CD4-positive, CD25-positive, alpha-beta regulatory T cell (primary cell): ENCODE measurements around the gene ACADVL. TPM values are rescaled to one million over a fixed set of nuclear protein-coding genes. Genes with fewer than 3 reads are reported as not detected.
"Not testable (repeated sequence)": the region's sequence is repeated elsewhere in the genome, so short reads cannot be mapped to it uniquely, and the experiment has no call there.

Experiments
- ATAC-seq, 2 donors: fragments of 150-1000 bp; cut with Tn5 transposase; one replicate each; pipeline ENCODE4 v1.10.0; 2021; ENCODE audit warnings: low read depth in 2 of 2, moderate number of reproducible peaks in 2 of 2, moderate library complexity in 1 of 2
- DNase-seq, 3 donors: peaks; one replicate each; pipeline versions ENCODE4 v3.0.0 to v3.0.0-alpha.2; 2012 to 2022; ENCODE audit warnings: mixed read lengths in 1 of 3
- H3K27ac ChIP-seq: one replicate; pipeline ENCODE4 v1.7.0; 2013; ENCODE audit warnings: mild to moderate bottlenecking, low read length; ENCODE audit not compliant: insufficient read depth, poor library complexity, severe bottlenecking
- H3K27me3 ChIP-seq: one replicate; pipeline ENCODE4 v1.7.0; 2013; ENCODE audit warnings: low read length; ENCODE audit not compliant: control insufficient read depth, insufficient read depth
- H3K36me3 ChIP-seq: one replicate; pipeline ENCODE4 v1.7.0; 2013; ENCODE audit warnings: mild to moderate bottlenecking, low read length, moderate library complexity; ENCODE audit not compliant: control insufficient read depth, insufficient read depth
- H3K4me1 ChIP-seq: 2 replicates; pipeline ENCODE4 v1.7.0; 2013; ENCODE audit warnings: mild to moderate bottlenecking, low read length; ENCODE audit not compliant: insufficient read depth, control insufficient read depth, poor library complexity, severe bottlenecking
- H3K4me3 ChIP-seq: one replicate; pipeline ENCODE4 v1.7.0; 2013; ENCODE audit warnings: low read depth, mild to moderate bottlenecking, low read length, moderate library complexity
- H3K9me3 ChIP-seq, 2 experiments: 1 replicate in 1 of 2; 2 replicates in 1 of 2; pipeline ENCODE4 v1.7.0; 2013; ENCODE audit warnings: low read length in 2 of 2, mild to moderate bottlenecking in 1 of 2, moderate library complexity in 1 of 2; ENCODE audit not compliant: control insufficient read depth in 2 of 2
- H3K27ac Mint-ChIP-seq, 3 donors: one replicate each; pipeline ENCODE4 v1.8.0; 2020 to 2022; ENCODE audit warnings: mild to moderate bottlenecking in 3 of 3, mixed read lengths in 3 of 3, moderate library complexity in 2 of 3
- H3K27me3 Mint-ChIP-seq: one replicate; pipeline ENCODE4 v1.8.0; 2022; ENCODE audit warnings: mild to moderate bottlenecking, mixed read lengths
- H3K36me3 Mint-ChIP-seq: one replicate; pipeline ENCODE4 v1.8.0; 2020; ENCODE audit warnings: mixed read lengths
- H3K4me1 Mint-ChIP-seq, 4 donors: one replicate each; pipeline ENCODE4 v1.8.0; 2020 to 2022; ENCODE audit warnings: mixed read lengths in 4 of 4, mild to moderate bottlenecking in 1 of 4
- H3K4me3 Mint-ChIP-seq, 4 donors: one replicate each; pipeline ENCODE4 v1.8.0; 2020 to 2022; ENCODE audit warnings: mild to moderate bottlenecking in 4 of 4, mixed read lengths in 4 of 4, moderate library complexity in 3 of 4
- H3K9me3 Mint-ChIP-seq, 7 donors: one replicate each; pipeline ENCODE4 v1.8.0; 2020 to 2022; ENCODE audit warnings: mixed read lengths in 7 of 7, mild to moderate bottlenecking in 3 of 7, moderate library complexity in 2 of 7
- polyA plus RNA-seq, 4 donors: library from polyadenylated mRNA; unstranded; fragments of 300-500 nt; fragmentation: Illumina TruSeq; gene quantifications; one replicate each; pipeline ENCODE4 v1.2.3, GENCODE V29; 2021
- total RNA-seq: library from RNA; stranded (reverse); gene quantifications from one replicate; pipeline ENCODE4 v1.2.3, GENCODE V29; 2022

The ACADVL gene
- total and polyA plus RNA-seq, 5 donors from 2014 or later, result 73.6 to 277 (median 86.1) TPM

GRCh38 chr17:7176841-7177190 lies 42.9 kb upstream of the ACADVL start:
- no peak for ATAC-seq
- no peaks in the 10 kb centered on the region for H3K9me3 ChIP-seq
- H3K4me1 Mint-ChIP-seq, result peaks cover 0 to 12% (median 4%) of the 10 kb centered on the region in 4 donors
- peaks cover 20% of the 10 kb centered on the region for H3K4me1 ChIP-seq
- no peak for DNase-seq
- H3K4me3 ChIP-seq, result no peak overlapping the region
- no peak overlapping the region for H3K27ac ChIP-seq
- no peaks in the 10 kb centered on the region for H3K9me3 Mint-ChIP-seq
- H3K36me3 ChIP-seq, result no peaks in the 10 kb centered on the region
- H3K27me3 ChIP-seq, result peaks cover 18% of the 10 kb centered on the region
- H3K36me3 Mint-ChIP-seq, result no peaks in the 10 kb centered on the region
- H3K4me3 Mint-ChIP-seq, result no peak overlapping the region
- no peak overlapping the region for H3K27ac Mint-ChIP-seq
- peaks cover 17% of the 10 kb centered on the region for H3K27me3 Mint-ChIP-seq

GRCh38 chr17:7177191-7177953 lies 42.4 kb upstream of the ACADVL start:
- Histone ChIP-seq H3K36me3 (no peaks in the 10 kb centered on the region), H3K9me3 (no peaks in the 10 kb centered on the region), H3K27me3 (peaks cover 18% of the 10 kb centered on the region), H3K4me1 (peaks cover 20% of the 10 kb centered on the region), H3K4me3 (peak overlapping the region; percentile 15), H3K27ac (no peak overlapping the region)
- H3K4me3 Mint-ChIP-seq, result peak overlapping the region in 3 of 4 donors; percentile 66 to 76 (median 74)
- ATAC-seq (peak; percentile 67 to 73), DNase-seq (peak; percentile 43 to 57 (median 53))
- H3K27me3 Mint-ChIP-seq, result peaks cover 16% of the 10 kb centered on the region
- H3K36me3 Mint-ChIP-seq, result no peaks in the 10 kb centered on the region
- H3K27ac Mint-ChIP-seq, result peak overlapping the region in 1 of 3 donors; percentile 17
- no peaks in the 10 kb centered on the region for H3K9me3 Mint-ChIP-seq
- H3K4me1 Mint-ChIP-seq, result peaks cover 0 to 12% (median 4%) of the 10 kb centered on the region in 4 donors

DNA sequence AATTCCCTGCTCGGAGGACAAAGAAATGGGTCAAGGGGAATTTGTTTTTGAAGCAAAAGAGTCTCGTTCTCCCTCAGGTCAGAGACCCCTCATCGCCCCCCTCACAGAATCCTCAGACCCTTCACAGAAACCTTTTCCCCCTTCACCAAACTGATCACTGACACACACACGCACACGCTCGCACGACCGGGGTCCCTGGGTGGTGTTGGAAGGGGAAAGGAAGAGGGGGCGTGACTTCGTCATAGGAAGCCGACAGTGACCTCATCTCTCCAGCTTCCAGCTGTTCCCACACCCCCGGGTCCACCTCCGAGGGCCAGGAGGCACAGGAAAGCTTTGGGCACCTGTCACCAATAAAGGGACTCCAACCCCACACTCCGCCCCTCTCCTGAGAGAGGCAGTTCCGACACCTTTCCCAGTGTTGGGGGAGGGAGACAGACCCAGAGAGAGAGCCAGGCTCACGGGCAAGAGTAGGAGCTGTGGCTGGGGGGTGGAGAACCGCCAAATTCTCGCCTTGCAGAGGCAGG lies 41.7 kb upstream of the ACADVL start:
- Mint-ChIP-seq H3K27me3 (peaks cover 10% of the 10 kb centered on the region), H3K4me3 (peak overlapping the region in 3 of 4 donors; percentile 66 to 76 (median 74)), H3K4me1 (peaks cover 0 to 12% (median 4%) of the 10 kb centered on the region in 4 donors), H3K27ac (peak overlapping the region in 1 of 3 donors; percentile 17), H3K9me3 (no peaks in the 10 kb centered on the region), H3K36me3 (no peaks in the 10 kb centered on the region)
- ATAC-seq, result no peak
- no peak for DNase-seq
- Histone ChIP-seq H3K27me3 (peaks cover 18% of the 10 kb centered on the region), H3K4me1 (peaks cover 20% of the 10 kb centered on the region), H3K36me3 (no peaks in the 10 kb centered on the region), H3K9me3 (no peaks in the 10 kb centered on the region), H3K27ac (no peak overlapping the region), H3K4me3 (peak overlapping the region; percentile 15)

DNA sequence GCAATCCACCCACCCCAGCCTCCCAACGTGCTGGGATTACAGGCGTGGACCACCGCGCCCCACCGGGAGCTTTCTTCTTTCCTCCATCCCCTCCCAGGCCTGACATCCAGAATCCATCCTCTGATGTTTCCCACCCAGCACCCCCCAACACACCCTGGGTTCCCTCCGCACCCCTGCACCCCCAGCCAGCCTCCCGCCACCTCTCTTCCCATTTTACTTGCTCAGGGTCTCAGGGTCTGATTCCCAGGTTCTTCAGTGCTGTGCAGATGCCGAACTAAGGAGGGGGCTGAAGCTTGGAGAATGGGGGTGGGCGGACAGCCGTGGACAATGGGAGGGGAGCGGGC lies 40.8 kb upstream of the ACADVL start:
- H3K4me3 ChIP-seq, result no peak overlapping the region
- ATAC-seq (no peak), DNase-seq (no peak)
- Mint-ChIP-seq H3K27me3 (peaks cover 10% of the 10 kb centered on the region), H3K36me3 (no peaks in the 10 kb centered on the region), H3K27ac (no peak overlapping the region), H3K9me3 (no peaks in the 10 kb centered on the region), H3K4me1 (peaks cover 0 to 12% (median 6%) of the 10 kb centered on the region in 4 donors), H3K4me3 (no peak overlapping the region)
- no peaks in the 10 kb centered on the region for H3K9me3 ChIP-seq
- H3K36me3 ChIP-seq, result no peaks in the 10 kb centered on the region
- no peak overlapping the region for H3K27ac ChIP-seq
- H3K4me1 ChIP-seq, result peaks cover 20% of the 10 kb centered on the region
- H3K27me3 ChIP-seq, result peaks cover 18% of the 10 kb centered on the region

- H3K4me3 Mint-ChIP-seq, result peak within 1 kb of the TSS in 1 of 4 donors; percentile 76
- H3K9me3 Mint-ChIP-seq, result no peaks in the 10 kb centered on the region
- H3K27ac ChIP-seq, result no peak within 1 kb of the TSS
- no peaks in the 10 kb centered on the region for H3K36me3 Mint-ChIP-seq
- no peaks in the 10 kb centered on the region for H3K9me3 ChIP-seq
- H3K4me3 ChIP-seq, result no peak within 1 kb of the TSS
- peaks cover 0 to 12% (median 6%) of the 10 kb centered on the region in 4 donors for H3K4me1 Mint-ChIP-seq
- peaks cover 10% of the 10 kb centered on the region for H3K27me3 Mint-ChIP-seq
- peaks cover 16% of the 10 kb centered on the region for H3K27me3 ChIP-seq
- ATAC-seq (no peak), DNase-seq (no peak)
- H3K4me1 ChIP-seq, result peaks cover 14% of the 10 kb centered on the region
- no peaks in the 10 kb centered on the region for H3K36me3 ChIP-seq
- H3K27ac Mint-ChIP-seq, result no peak within 1 kb of the TSS
Measured at GRCh38 chr17:7179317-7180254, 40.2 kb upstream of the ACADVL start, which contains the start of gene ASGR1. TSS of gene ASGR1 (minus strand) at chr17:7179370. CDS start at chr17:7178563, 807 bp downstream.

- not testable (repeated sequence) for H3K36me3 Mint-ChIP-seq, H3K27ac Mint-ChIP-seq, H3K9me3 Mint-ChIP-seq, ATAC-seq, H3K4me3 Mint-ChIP-seq, H3K27me3 ChIP-seq, H3K27ac ChIP-seq, H3K4me3 ChIP-seq, H3K9me3 ChIP-seq, H3K36me3 ChIP-seq, DNase-seq
- H3K4me1 ChIP-seq, result peaks cover 10% of the 10 kb centered on the region
- H3K4me1 Mint-ChIP-seq, result peaks cover 0 to 18% (median 10%) of the 10 kb centered on the region in 4 donors
- H3K27me3 Mint-ChIP-seq, result peaks cover 17% of the 10 kb centered on the region
Measured at GRCh38 chr17:7182101-7182500, 37.6 kb upstream of the ACADVL start.

- Mint-ChIP-seq H3K36me3 (no peaks in the 10 kb centered on the region), H3K27me3 (peaks cover 7% of the 10 kb centered on the region), H3K4me1 (peaks cover 0 to 7% (median 5%) of the 10 kb centered on the region in 4 donors), H3K27ac (no peak overlapping the region), H3K4me3 (peak overlapping the region in 1 of 4 donors; percentile 21), H3K9me3 (no peaks in the 10 kb centered on the region)
- Histone ChIP-seq H3K36me3 (no peaks in the 10 kb centered on the region), H3K27ac (no peak overlapping the region), H3K4me1 (no peaks in the 10 kb centered on the region), H3K4me3 (no peak overlapping the region), H3K27me3 (no peaks in the 10 kb centered on the region), H3K9me3 (no peaks in the 10 kb centered on the region)
- DNase-seq (no peak), ATAC-seq (no peak)
Measured at GRCh38 chr17:7183433-7184090, 36.2 kb upstream of the ACADVL start.
